Esophagus (tissue), 2 donors: ENCODE data around the gene KLHDC3. TPM values are rescaled to one million over a fixed set of nuclear protein-coding genes. Genes with fewer than 3 reads are reported as not detected.

Experiments used
- H3K27ac ChIP-seq, 2 donors: one replicate each; pipeline ENCODE4 v1.5.1; 2013; ENCODE audit warnings: low read depth in 2 of 2, mild to moderate bottlenecking in 2 of 2, inconsistent platforms in 1 of 2, low read length in 1 of 2, moderate library complexity in 1 of 2
- H3K27me3 ChIP-seq, 2 donors: one replicate each; pipeline ENCODE4 v1.6.1; 2013; ENCODE audit warnings: low read length in 2 of 2, control low read depth in 1 of 2, mild to moderate bottlenecking in 1 of 2; ENCODE audit not compliant: insufficient read depth in 2 of 2, control insufficient read depth in 1 of 2
- H3K36me3 ChIP-seq, 2 donors: one replicate each; pipeline ENCODE4 v1.6.1; 2013; ENCODE audit warnings: low read length in 1 of 2; ENCODE audit not compliant: control insufficient read depth in 2 of 2, insufficient read depth in 2 of 2
- H3K4me1 ChIP-seq, 2 donors: one replicate each; pipeline ENCODE4 v1.6.1; 2013; ENCODE audit warnings: low read length in 1 of 2; ENCODE audit not compliant: control insufficient read depth in 2 of 2, insufficient read depth in 2 of 2
- H3K4me3 ChIP-seq, 2 donors: one replicate each; pipeline ENCODE4 v1.5.1; 2013; ENCODE audit warnings: low read length in 2 of 2, mild to moderate bottlenecking in 2 of 2, low read depth in 1 of 2, moderate library complexity in 1 of 2
- H3K9me3 ChIP-seq, 2 donors: one replicate each; pipeline ENCODE4 v1.6.1; 2013; ENCODE audit warnings: mild to moderate bottlenecking in 2 of 2, low read depth in 1 of 2, low read length in 1 of 2, moderate library complexity in 1 of 2; ENCODE audit not compliant: control insufficient read depth in 2 of 2, insufficient read depth in 1 of 2
- WGBS, 2 donors: extraction: QIAGEN DNeasy Blood & Tissue Kit; methylation state at CpG; one replicate each; pipeline ENCODE4 v1.1.7; 2013; 5-methylcytosine and 5-hydroxymethylcytosine counted together
- polyA plus RNA-seq, 2 donors: library from polyadenylated mRNA; stranded (reverse); fragments of 200-250 nt; gene quantifications; one replicate each; pipeline ENCODE4 v1.2.3, GENCODE V29; 2013
- donor health status: healthy with polysubstance abuse.
- donor health status: Bipolar disorder and iron deficiency.

KLHDC3 gene
- 10 to 100 TPM; 39.3 to 40.9 TPM for polyA plus RNA-seq

- Histone ChIP-seq H3K9me3 (no peaks in the 10 kb centered on the region), H3K36me3 (peaks cover 12 to 40% of the 10 kb centered on the region in 2 donors), H3K4me1 (peaks cover 2 to 10% of the 10 kb centered on the region in 2 donors), H3K4me3 (peak within 1 kb of the TSS; percentile 60 to 70), H3K27ac (peak within 1 kb of the TSS; percentile 74 to 88), H3K27me3 (no peaks in the 10 kb centered on the region)
- WGBS, 2 donors, result 0 to 1% methylated on average over 50 to 51 of the region's 51 CpGs
Observed at GRCh38 chr6:43013843-43014433, at the start of gene KLHDC3, which contains the start of gene MEA1. Gene KLHDC3 (plus strand): TSS chr6:43014249. CDS start chr6:43017193, 2,944 bp downstream. Gene MEA1 (minus strand): TSS chr6:43013946. CDS start chr6:43013813, 133 bp downstream.

- H3K36me3 ChIP-seq, result peaks cover 16 to 50% of the 10 kb centered on the region in 2 donors
- H3K4me1 ChIP-seq, result peaks cover 0 to 5% of the 10 kb centered on the region in 2 donors
- no peaks in the 10 kb centered on the region for H3K9me3 ChIP-seq
- no peaks in the 10 kb centered on the region for H3K27me3 ChIP-seq
- 75 to 83% methylated on average over 7 of the region's 7 CpGs for WGBS, 2 donors
- H3K4me3 ChIP-seq, result no peak overlapping the region
- H3K27ac ChIP-seq, result no peak overlapping the region
Observed at GRCh38 chr6:42966571-42966970, 47.5 kb upstream of the KLHDC3 start.

DNA sequence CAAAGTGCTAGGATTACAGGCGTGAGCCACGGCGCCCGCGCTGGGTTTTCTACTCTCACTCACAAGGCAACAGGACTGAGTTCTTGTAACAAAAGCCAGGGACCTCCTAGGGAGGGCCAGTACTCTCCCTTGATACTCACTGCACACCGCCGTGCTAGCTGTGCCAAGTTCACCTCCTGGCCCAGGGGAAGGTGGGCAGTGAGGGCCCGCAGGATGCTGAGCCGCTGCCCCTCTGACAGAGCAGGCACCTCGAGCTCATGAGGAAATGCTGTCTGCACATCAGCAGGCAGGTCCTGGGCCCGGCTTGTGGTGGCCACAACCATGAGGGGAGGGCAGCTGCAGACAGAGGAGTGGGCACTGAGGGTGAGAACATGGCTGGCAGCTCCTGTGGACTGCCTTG, 46.8 kb upstream of the KLHDC3 start:
- Histone ChIP-seq H3K27me3 (no peaks in the 10 kb centered on the region), H3K36me3 (peaks cover 16 to 50% of the 10 kb centered on the region in 2 donors), H3K4me3 (no peak overlapping the region), H3K27ac (no peak overlapping the region), H3K4me1 (peaks cover 0 to 5% of the 10 kb centered on the region in 2 donors), H3K9me3 (no peaks in the 10 kb centered on the region)
- WGBS, 2 donors, result 91 to 93% methylated on average over 11 of the region's 11 CpGs

- peaks cover 16 to 46% of the 10 kb centered on the region in 2 donors for H3K36me3 ChIP-seq
- no peaks in the 10 kb centered on the region for H3K27me3 ChIP-seq
- 96 to 98% methylated on average over 12 of the region's 12 CpGs for WGBS, 2 donors
- no peak overlapping the region for H3K27ac ChIP-seq
- H3K9me3 ChIP-seq, result no peaks in the 10 kb centered on the region
- no peak overlapping the region for H3K4me3 ChIP-seq
- peaks cover 0 to 5% of the 10 kb centered on the region in 2 donors for H3K4me1 ChIP-seq
Observed at GRCh38 chr6:42968126-42968701, 45.8 kb upstream of the KLHDC3 start.

- Histone ChIP-seq H3K4me3 (no peak overlapping the region), H3K27ac (no peak overlapping the region), H3K27me3 (no peaks in the 10 kb centered on the region), H3K9me3 (no peaks in the 10 kb centered on the region), H3K36me3 (peaks cover 12 to 42% of the 10 kb centered on the region in 2 donors), H3K4me1 (peaks cover 0 to 5% of the 10 kb centered on the region in 2 donors)
- WGBS, 2 donors, result 70 to 81% methylated on average over 4 of the region's 4 CpGs
Observed at GRCh38 chr6:42968783-42969182, 45.3 kb upstream of the KLHDC3 start.

- no peaks in the 10 kb centered on the region for H3K9me3 ChIP-seq
- WGBS, 2 donors, result 92 to 93% methylated on average over 2 of the region's 2 CpGs
- H3K36me3 ChIP-seq, result peaks cover 12 to 38% of the 10 kb centered on the region in 2 donors
- no peaks in the 10 kb centered on the region for H3K27me3 ChIP-seq
- H3K4me1 ChIP-seq, result peaks cover 0 to 7% of the 10 kb centered on the region in 2 donors
- no peak overlapping the region for H3K27ac ChIP-seq
- H3K4me3 ChIP-seq, result no peak overlapping the region
Observed at GRCh38 chr6:42969431-42969830, 44.6 kb upstream of the KLHDC3 start.

DNA sequence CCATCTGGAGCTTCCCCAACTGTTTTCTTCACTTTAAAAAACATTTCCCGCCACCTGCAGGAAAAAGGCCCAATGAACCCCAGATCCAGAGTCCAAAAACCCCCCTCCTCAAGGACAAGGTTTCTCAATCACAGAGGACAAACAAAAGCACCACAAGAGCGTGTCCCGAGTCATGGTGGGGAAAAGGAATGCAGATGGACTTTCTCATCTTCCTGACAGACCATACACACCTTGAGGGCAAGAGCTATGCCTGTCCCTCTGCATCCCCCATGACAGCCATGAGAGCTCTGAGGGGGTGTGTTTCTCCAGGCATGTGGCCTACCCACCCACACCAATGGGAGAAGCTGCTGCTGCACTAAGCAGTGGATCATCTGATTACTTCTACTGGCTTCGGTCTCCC, 44.1 kb upstream of the KLHDC3 start:
- no peak overlapping the region for H3K27ac ChIP-seq
- 86 to 95% methylated on average over 4 of the region's 4 CpGs for WGBS, 2 donors
- H3K4me3 ChIP-seq, result no peak overlapping the region
- H3K9me3 ChIP-seq, result no peaks in the 10 kb centered on the region
- peaks cover 0 to 7% of the 10 kb centered on the region in 2 donors for H3K4me1 ChIP-seq
- no peaks in the 10 kb centered on the region for H3K27me3 ChIP-seq
- H3K36me3 ChIP-seq, result peaks cover 12 to 34% of the 10 kb centered on the region in 2 donors

DNA sequence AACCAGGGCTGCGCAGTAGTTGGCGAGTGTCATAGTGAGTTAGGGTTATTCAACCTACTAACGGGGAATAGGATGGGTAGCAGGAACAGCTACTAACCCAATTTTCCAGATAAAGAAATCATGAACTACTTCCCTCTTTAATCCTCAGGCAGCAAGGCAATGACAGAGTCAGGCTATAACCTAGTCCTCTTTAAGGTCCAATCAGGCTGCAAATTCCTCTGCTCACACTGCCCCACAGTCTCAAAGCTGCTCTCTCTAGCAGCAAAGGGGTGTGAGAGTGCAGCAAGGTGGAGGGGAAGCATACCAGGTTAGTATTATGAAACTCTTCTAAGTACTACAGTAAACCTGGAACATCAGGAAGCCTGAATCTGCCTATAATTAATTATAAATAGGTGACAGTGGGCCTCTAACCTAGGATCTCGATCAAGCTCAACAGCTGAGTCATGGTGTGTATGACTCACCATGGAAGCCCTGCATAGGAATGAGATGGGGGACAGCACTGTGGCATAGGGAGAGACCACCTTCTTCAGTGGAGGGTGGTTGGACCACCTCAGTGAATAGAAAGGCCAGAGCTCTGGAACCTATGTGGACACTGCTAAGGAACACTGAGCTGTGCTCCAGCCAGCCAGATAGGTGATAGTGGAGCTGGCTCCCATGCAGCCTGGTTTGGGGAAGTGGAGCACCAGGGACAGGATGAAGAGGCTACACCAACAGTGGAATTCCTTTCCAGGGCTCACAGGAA, 43.0 kb upstream of the KLHDC3 start:
- 63 to 77% methylated on average over 4 of the region's 4 CpGs for WGBS, 2 donors
- peaks cover 12 to 26% of the 10 kb centered on the region in 2 donors for H3K36me3 ChIP-seq
- no peaks in the 10 kb centered on the region for H3K9me3 ChIP-seq
- no peak overlapping the region for H3K4me3 ChIP-seq
- H3K27ac ChIP-seq, result peak overlapping the region in 1 of 2 donors; percentile 34
- H3K4me1 ChIP-seq, result peaks cover 0 to 7% of the 10 kb centered on the region in 2 donors
- H3K27me3 ChIP-seq, result no peaks in the 10 kb centered on the region

DNA sequence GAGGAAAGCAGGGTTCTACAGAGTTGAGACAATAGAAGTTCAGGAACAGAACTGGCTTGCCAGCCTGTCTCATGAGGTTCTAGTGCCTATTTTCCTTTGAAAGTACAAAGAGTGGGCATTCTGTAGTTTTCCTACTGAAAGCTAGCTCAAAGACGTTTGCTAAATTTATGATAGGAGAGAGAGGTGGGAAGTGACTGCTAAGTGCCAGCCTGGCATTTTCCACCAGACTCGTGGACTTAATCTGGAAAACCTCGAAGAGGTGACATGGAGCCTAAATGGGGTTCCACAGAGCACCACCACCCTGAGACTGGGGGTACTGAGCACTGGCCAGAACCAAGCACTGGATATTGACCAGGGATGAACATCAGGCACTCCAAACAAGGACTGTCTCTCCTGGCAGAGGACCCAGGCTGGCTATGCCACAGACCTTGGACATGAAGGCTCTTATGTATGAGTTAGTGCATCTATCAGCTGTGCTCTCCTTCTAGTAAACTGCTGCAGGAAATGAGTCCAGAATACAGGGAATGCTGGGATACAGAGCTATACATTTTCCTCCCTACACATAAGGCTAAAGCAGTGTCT, 42.2 kb upstream of the KLHDC3 start:
- Histone ChIP-seq H3K27ac (no peak overlapping the region), H3K9me3 (no peaks in the 10 kb centered on the region), H3K4me3 (no peak overlapping the region), H3K4me1 (peaks cover 0 to 7% of the 10 kb centered on the region in 2 donors), H3K36me3 (peaks cover 12 to 20% of the 10 kb centered on the region in 2 donors), H3K27me3 (no peaks in the 10 kb centered on the region)
- 85 to 91% methylated on average over 3 of the region's 3 CpGs for WGBS, 2 donors
